Measurements from ENCODE around the gene RBM47. TPM values are rescaled to one million over a fixed set of nuclear protein-coding genes. Genes with fewer than 3 reads are reported as not detected.

RBM47 gene
- total RNA-seq, 4 donors from 2014 or later: 13.3 to 38.3 (median 21.8) TPM

- intact Hi-C loops (cut with DNase I): no loop called here
These were observed 15.6 kb downstream of the RBM47 start for GRCh38 chr4:40614031-40614430.

DNA sequence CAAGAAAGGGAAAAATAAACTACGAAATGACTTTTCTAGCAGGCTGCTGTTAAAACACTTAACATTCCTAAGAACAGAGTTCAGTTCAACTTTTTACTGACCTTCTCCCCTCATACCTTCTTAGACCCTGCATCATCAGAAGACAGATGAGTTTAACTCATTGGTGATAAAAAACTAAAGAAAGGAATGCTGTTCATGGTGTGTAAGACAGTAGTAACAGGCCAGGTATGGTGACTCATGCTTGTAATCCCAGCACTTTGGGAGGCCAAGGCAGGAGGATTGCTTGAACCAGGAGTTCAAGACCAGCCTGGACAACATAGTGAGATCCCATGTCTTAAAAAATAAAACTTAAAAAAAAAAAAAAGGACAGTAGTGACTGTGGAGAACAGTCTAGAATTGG lies 16.2 kb downstream of the RBM47 start:
- no peak overlapping the region for H3K4me3 ChIP-seq
- no peaks in the 10 kb centered on the region for H3K36me3 ChIP-seq
- 59% methylated on average over 1 of the region's 1 CpG for WGBS
- H3K4me1 ChIP-seq: no peaks in the 10 kb centered on the region
- no peaks in the 10 kb centered on the region for H3K9me3 ChIP-seq
- DNase-seq (ENCODE audit: extremely low spot score): no peak
- TF ChIP-seq EP300 (IDR thresholded peaks at IDR 0.05) (no peak), CTCF (IDR thresholded peaks at IDR 0.05) (no peak), POLR2AphosphoS5 (IDR thresholded peaks at IDR 0.05) (no peak), POLR2A (IDR thresholded peaks at IDR 0.05; ENCODE audit: low read depth) (no peak)
- intact Hi-C loops (cut with DNase I): no loop called here
- no peak overlapping the region for H3K27ac ChIP-seq (replicated peaks in 1 of 4)
- no peaks in the 10 kb centered on the region for H3K27me3 ChIP-seq

More at GRCh38 chr4:40614031-40614430, 15.6 kb downstream of the RBM47 start:
- Histone ChIP-seq H3K27ac (replicated peaks in 1 of 4) (no peak overlapping the region), H3K36me3 (no peaks in the 10 kb centered on the region), H3K27me3 (no peaks in the 10 kb centered on the region), H3K4me3 (no peak overlapping the region), H3K4me1 (no peaks in the 10 kb centered on the region), H3K9me3 (no peaks in the 10 kb centered on the region)
- 80% methylated on average over 2 of the region's 2 CpGs for WGBS
- no peak for TF ChIP-seq CTCF (IDR thresholded peaks at IDR 0.05)
- no peak for TF ChIP-seq POLR2A (IDR thresholded peaks at IDR 0.05; ENCODE audit: low read depth)
- TF ChIP-seq POLR2AphosphoS5 (IDR thresholded peaks at IDR 0.05): no peak
- no peak for TF ChIP-seq EP300 (IDR thresholded peaks at IDR 0.05)
- DNase-seq (ENCODE audit: extremely low spot score): no peak

DNA sequence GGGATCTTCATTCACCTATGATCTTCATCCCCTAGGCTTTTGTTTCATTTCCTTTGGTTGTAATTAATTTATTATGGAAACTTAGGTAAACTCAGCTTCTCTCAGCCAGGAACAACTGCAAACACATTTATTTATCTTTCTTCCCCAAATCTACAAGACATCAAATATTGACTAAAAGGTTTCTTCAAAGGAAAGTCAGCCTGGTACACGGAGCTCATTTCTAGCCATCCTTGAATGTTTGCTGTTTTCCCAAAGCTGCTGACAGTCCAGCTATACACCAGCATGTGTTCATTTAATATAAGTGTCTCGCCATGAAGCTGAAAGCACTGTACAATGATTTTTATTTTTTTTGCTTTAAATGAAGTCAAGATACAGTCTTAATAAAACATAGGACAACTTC lies 16.8 kb downstream of the RBM47 start:
- no peaks in the 10 kb centered on the region for H3K9me3 ChIP-seq
- 91% methylated on average over 2 of the region's 2 CpGs for WGBS

GRCh38 chr4:40612283-40612682 lies 17.4 kb downstream of the RBM47 start:
- no peak overlapping the region for H3K4me3 ChIP-seq
- WGBS: 88% methylated on average over 4 of the region's 4 CpGs
- TF ChIP-seq POLR2A (IDR thresholded peaks at IDR 0.05; ENCODE audit: low read depth) (no peak), POLR2AphosphoS5 (IDR thresholded peaks at IDR 0.05) (no peak), CTCF (IDR thresholded peaks at IDR 0.05) (no peak), EP300 (IDR thresholded peaks at IDR 0.05) (no peak)
- H3K4me1 ChIP-seq: no peaks in the 10 kb centered on the region
- intact Hi-C loops (cut with DNase I): no loop called here
- H3K36me3 ChIP-seq: no peaks in the 10 kb centered on the region
- DNase-seq (ENCODE audit: extremely low spot score): no peak
- H3K9me3 ChIP-seq: no peaks in the 10 kb centered on the region
- H3K27ac ChIP-seq (replicated peaks in 1 of 4): no peak overlapping the region
- H3K27me3 ChIP-seq: no peaks in the 10 kb centered on the region

More for the DNA sequence above, 16.8 kb downstream of the RBM47 start:
- no peak overlapping the region for H3K4me3 ChIP-seq
- H3K27me3 ChIP-seq: no peaks in the 10 kb centered on the region
- no peak for DNase-seq (ENCODE audit: extremely low spot score)
- no peaks in the 10 kb centered on the region for H3K4me1 ChIP-seq
- TF ChIP-seq CTCF (IDR thresholded peaks at IDR 0.05): no peak
- TF ChIP-seq POLR2A (IDR thresholded peaks at IDR 0.05; ENCODE audit: low read depth): no peak
- no peak for TF ChIP-seq EP300 (IDR thresholded peaks at IDR 0.05)
- TF ChIP-seq POLR2AphosphoS5 (IDR thresholded peaks at IDR 0.05): no peak
- H3K27ac ChIP-seq (replicated peaks in 1 of 4): no peak overlapping the region
- intact Hi-C loops (cut with DNase I): no loop called here
- no peaks in the 10 kb centered on the region for H3K36me3 ChIP-seq

GRCh38 chr4:40608628-40609027 lies 21.0 kb downstream of the RBM47 start:
- H3K27ac ChIP-seq (replicated peaks in 1 of 4): no peak overlapping the region
- no peak for TF ChIP-seq CTCF (IDR thresholded peaks at IDR 0.05)
- no peak overlapping the region for H3K4me3 ChIP-seq
- DNase-seq (ENCODE audit: extremely low spot score): no peak
- intact Hi-C loops (cut with DNase I): no loop called here
- H3K27me3 ChIP-seq: no peaks in the 10 kb centered on the region
- no peaks in the 10 kb centered on the region for H3K36me3 ChIP-seq
- H3K9me3 ChIP-seq: no peaks in the 10 kb centered on the region
- no peaks in the 10 kb centered on the region for H3K4me1 ChIP-seq
- 89% methylated on average over 2 of the region's 2 CpGs for WGBS

Measured in esophagus muscularis mucosa (tissue), 4 donors.